ENCODE data around the gene TTLL13. TPM values are rescaled to one million over a fixed set of nuclear protein-coding genes. Genes with fewer than 3 reads are reported as not detected.

Gene TTLL13
- total RNA-seq, 1 experiment from 2014 or later, result 1.0 TPM

GRCh38 chr15:90294601-90295269 is 45.4 kb downstream of the TTLL13 start:
- DNase-seq (ENCODE audit: low read depth, low spot score) (no peak), ATAC-seq (no peak)
- TF ChIP-seq ZFX (IDR thresholded peaks at IDR 0.05) (no peak), EZH2 (IDR thresholded peaks at IDR 0.05) (no peak), POLR2A (IDR thresholded peaks at IDR 0.05; ENCODE audit: borderline replicate concordance, extremely low read depth, insufficient read depth, insufficient read length) (no peak), YY1 (IDR thresholded peaks at IDR 0.05; ENCODE audit: extremely low read depth, insufficient replicate concordance, low read depth, low read length) (no peak), CEBPB (IDR thresholded peaks at IDR 0.05; ENCODE audit: low read depth) (no peak), FOSL1 (IDR thresholded peaks at IDR 0.05; ENCODE audit: low read depth) (no peak), JUND (IDR thresholded peaks at IDR 0.05) (no peak), ZNF274 (IDR thresholded peaks at IDR 0.05; ENCODE audit: low read depth, low read length) (no peak), SIN3A (IDR thresholded peaks at IDR 0.05; ENCODE audit: low read depth) (no peak), REST (IDR thresholded peaks at IDR 0.05; ENCODE audit: low read depth) (no peak), POLR2AphosphoS5 (IDR thresholded peaks at IDR 0.05; ENCODE audit: low read depth, low read length) (no peak)
- Histone ChIP-seq H3K4me3 (replicated peaks in 1 of 2; ENCODE audit: low read depth in 1 of 2, low read length in 2 of 2) (no peak overlapping the region), H3K27ac (ENCODE audit: low read depth, low read length) (no peak overlapping the region), H3K9ac (ENCODE audit: low read length) (no peak overlapping the region), H3K79me2 (ENCODE audit: insufficient read depth, low read length) (no peaks in the 10 kb centered on the region), H3K4me1 (ENCODE audit: control insufficient read depth in 1 of 2, insufficient read depth in 2 of 2, low read length in 2 of 2) (peaks cover 7 to 24% of the 10 kb centered on the region in 2 experiments; a peak in 3 of 4 replicates), H3K27me3 (ENCODE audit: insufficient read depth, low read length) (no peaks in the 10 kb centered on the region), H3K36me3 (ENCODE audit: control insufficient read depth in 1 of 2, insufficient read depth in 2 of 2, low read length in 2 of 2) (no peaks in the 10 kb centered on the region), H3K9me2 (ENCODE audit: insufficient read depth) (no peaks in the 10 kb centered on the region), H3K9me3 (ENCODE audit: control insufficient read depth in 1 of 2, insufficient read depth in 1 of 2, low read depth in 1 of 2, low read length in 2 of 2) (no peaks in the 10 kb centered on the region), H4K20me1 (ENCODE audit: insufficient read depth) (no peaks in the 10 kb centered on the region), H2AFZ (ENCODE audit: low read depth, low read length, poor library complexity, severe bottlenecking) (no peak overlapping the region), H3K4me2 (ENCODE audit: low read length) (no peak overlapping the region)
- intact Hi-C loops (cut with micrococcal nuclease), result loop anchor here (10.0 kb wide), 1 partner anchor 400 kb away; no protein-coding TSS in a partner anchor
- POLR2A ChIA-PET, result no interaction called here
- BruUV-seq (replicated peaks), result no TSS peak
- RAD21 ChIA-PET (ENCODE audit: low non-redundant PET in 1 of 2, low total read pairs in 2 of 2, uncharacterized antibody in 2 of 2, unreplicated experiment in 2 of 2), result no interaction called here
- CTCF ChIA-PET, result no interaction called here
